Neural progenitor cell (in vitro differentiated cells): Measurements from ENCODE around the gene CEP170B. TPM values are rescaled to one million over a fixed set of nuclear protein-coding genes. Genes with fewer than 3 reads are reported as not detected.
"Not testable (repeated sequence)": the region's sequence is repeated elsewhere in the genome, so short reads cannot be mapped to it uniquely, and the experiment has no call there.

Source experiments
- DNase-seq: peaks from one replicate; pipeline ENCODE4 v3.0.0-alpha.2; 2016; ENCODE audit warnings: low spot score
- H2AFZ ChIP-seq: fragments of 200-600 bp; sonication (generic); replicated peaks from 2 replicates; pipeline ENCODE4 v1.6.1; 2016; ENCODE audit warnings: antibody characterized with exemption
- H3F3A ChIP-seq: fragments of 200-600 bp; sonication (generic); 2 replicates; pipeline ENCODE4 v1.6.1; 2016; ENCODE audit warnings: antibody characterized with exemption, low read depth
- H3K27ac ChIP-seq: fragments of 200-600 bp; sonication (generic); 2 replicates; pipeline ENCODE4 v1.5.1; 2016; ENCODE audit warnings: mild to moderate bottlenecking
- H3K27me3 ChIP-seq: fragments of 200-600 bp; sonication (generic); 2 replicates; pipeline ENCODE4 v1.6.1; 2016; ENCODE audit warnings: mild to moderate bottlenecking, moderate library complexity
- H3K36me3 ChIP-seq: fragments of 200-600 bp; sonication (generic); 2 replicates; pipeline ENCODE4 v1.5.1; 2016
- H3K4me1 ChIP-seq: fragments of 200-600 bp; sonication (generic); 2 replicates; pipeline ENCODE4 v1.6.1; 2016; ENCODE audit warnings: mixed run types
- H3K4me2 ChIP-seq: fragments of 200-600 bp; sonication (generic); 2 replicates; pipeline ENCODE4 v1.6.1; 2016
- H3K4me3 ChIP-seq: fragments of 200-600 bp; sonication (generic); 2 replicates; pipeline ENCODE4 v1.5.1; 2016
- H3K79me2 ChIP-seq: fragments of 200-600 bp; sonication (generic); 2 replicates; pipeline ENCODE4 v1.6.1; 2016; ENCODE audit warnings: low read depth
- H3K9ac ChIP-seq: fragments of 200-600 bp; sonication (generic); 2 replicates; pipeline ENCODE4 v1.6.1; 2016
- H3K9me3 ChIP-seq: fragments of 200-600 bp; sonication (generic); 2 replicates; pipeline ENCODE4 v1.5.1; 2016; ENCODE audit warnings: low read depth
- H4K20me1 ChIP-seq: fragments of 200-600 bp; sonication (generic); 2 replicates; pipeline ENCODE4 v1.6.1; 2016; ENCODE audit warnings: low read depth
- H3K27ac Mint-ChIP-seq: 3 replicates; pipeline ENCODE4 v1.8.0; 2021; ENCODE audit warnings: mixed read lengths
- H3K27me3 Mint-ChIP-seq: 2 replicates; pipeline ENCODE4 v1.8.0; 2022; ENCODE audit warnings: low read depth, mild to moderate bottlenecking, inconsistent platforms, moderate library complexity, mixed read lengths; ENCODE audit not compliant: insufficient read depth
- H3K36me3 Mint-ChIP-seq: 3 replicates; pipeline ENCODE4 v1.8.0; 2021; ENCODE audit warnings: mixed read lengths
- H3K4me1 Mint-ChIP-seq: 3 replicates; pipeline ENCODE4 v1.8.0; 2021; ENCODE audit warnings: mixed read lengths
- H3K4me3 Mint-ChIP-seq: 3 replicates; pipeline ENCODE4 v1.8.0; 2021; ENCODE audit warnings: mild to moderate bottlenecking, moderate library complexity, mixed read lengths
- H3K9me3 Mint-ChIP-seq: 3 replicates; pipeline ENCODE4 v1.8.0; 2020; ENCODE audit warnings: mixed read lengths
- CTCF ChIP-seq: fragments of 200-600 bp; sonication (generic); IDR thresholded peaks from 2 replicates; pipeline ENCODE4 v1.5.1; 2017; ENCODE audit warnings: antibody characterized with exemption, mild to moderate bottlenecking
- EZH2 ChIP-seq: fragments of 200-600 bp; sonication (generic); IDR thresholded peaks from 2 replicates; pipeline ENCODE4 v1.6.1; 2017; ENCODE audit warnings: antibody characterized with exemption, mild to moderate bottlenecking, moderate library complexity
- EZH2phosphoT487 ChIP-seq: fragments of 200-600 bp; sonication (generic); IDR thresholded peaks from 2 replicates; pipeline ENCODE4 v1.6.1; 2017; ENCODE audit warnings: antibody characterized with exemption
- total RNA-seq: library from RNA; depleted of rRNA; stranded (reverse); fragments of >200 nt; gene quantifications from 2 replicates; pipeline ENCODE4 v1.2.3, GENCODE V29; 2015; ENCODE audit warnings: low replicate concordance

Gene CEP170B
- total RNA-seq, 1 donor from 2014 or later: 3.0 TPM

- Histone ChIP-seq H3K9ac (no peak overlapping the region), H3K27ac (no peak overlapping the region), H3K4me2 (no peak overlapping the region), H3F3A (no peaks in the 10 kb centered on the region), H3K9me3 (no peaks in the 10 kb centered on the region), H3K36me3 (no peaks in the 10 kb centered on the region), H2AFZ (no peak overlapping the region), H3K79me2 (no peaks in the 10 kb centered on the region), H4K20me1 (peaks cover 10% of the 10 kb centered on the region), H3K4me1 (peaks cover 3% of the 10 kb centered on the region), H3K4me3 (no peak overlapping the region), H3K27me3 (no peaks in the 10 kb centered on the region)
- TF ChIP-seq EZH2phosphoT487 (no peak), EZH2 (no peak), CTCF (no peak)
- Mint-ChIP-seq H3K36me3 (no peaks in the 10 kb centered on the region), H3K4me1 (peaks cover 3% of the 10 kb centered on the region), H3K27me3 (no peaks in the 10 kb centered on the region), H3K9me3 (no peaks in the 10 kb centered on the region), H3K4me3 (no peak overlapping the region), H3K27ac (no peak overlapping the region)
- DNase-seq: peak; percentile 67
Observed at GRCh38 chr14:104882325-104882973, 17.4 kb downstream of the CEP170B start.

GRCh38 chr14:104882991-104883660 lies 18.1 kb downstream of the CEP170B start:
- Mint-ChIP-seq H3K27me3 (no peaks in the 10 kb centered on the region), H3K4me1 (peaks cover 3% of the 10 kb centered on the region), H3K9me3 (no peaks in the 10 kb centered on the region), H3K36me3 (no peaks in the 10 kb centered on the region), H3K27ac (no peak overlapping the region), H3K4me3 (no peak overlapping the region)
- no peak overlapping the region for H3K4me2 ChIP-seq
- H3K4me3 ChIP-seq: no peak overlapping the region
- no peak for TF ChIP-seq CTCF
- TF ChIP-seq EZH2phosphoT487: no peak
- TF ChIP-seq EZH2: no peak
- H3K4me1 ChIP-seq: peaks cover 3% of the 10 kb centered on the region
- no peaks in the 10 kb centered on the region for H3K27me3 ChIP-seq
- H2AFZ ChIP-seq: no peak overlapping the region
- H4K20me1 ChIP-seq: peaks cover 8% of the 10 kb centered on the region
- no peaks in the 10 kb centered on the region for H3K79me2 ChIP-seq
- H3K9me3 ChIP-seq: no peaks in the 10 kb centered on the region
- H3K9ac ChIP-seq: no peak overlapping the region
- H3F3A ChIP-seq: no peaks in the 10 kb centered on the region
- no peak overlapping the region for H3K27ac ChIP-seq
- no peaks in the 10 kb centered on the region for H3K36me3 ChIP-seq
- DNase-seq: no peak

- peaks cover 3% of the 10 kb centered on the region for H3K4me1 Mint-ChIP-seq
- Histone ChIP-seq H3K9me3 (no peaks in the 10 kb centered on the region), H3K9ac (no peak overlapping the region), H3K4me1 (peaks cover 3% of the 10 kb centered on the region), H3K4me3 (no peak overlapping the region), H3K27ac (no peak overlapping the region), H3K79me2 (no peaks in the 10 kb centered on the region), H3K36me3 (no peaks in the 10 kb centered on the region), H2AFZ (no peak overlapping the region), H3K27me3 (no peaks in the 10 kb centered on the region), H4K20me1 (peaks cover 4% of the 10 kb centered on the region), H3K4me2 (no peak overlapping the region), H3F3A (no peaks in the 10 kb centered on the region)
- TF ChIP-seq EZH2 (no peak), CTCF (no peak), EZH2phosphoT487 (no peak)
- no peaks in the 10 kb centered on the region for H3K36me3 Mint-ChIP-seq
- H3K27ac Mint-ChIP-seq: no peak overlapping the region
- no peaks in the 10 kb centered on the region for H3K9me3 Mint-ChIP-seq
- no peaks in the 10 kb centered on the region for H3K27me3 Mint-ChIP-seq
- no peak overlapping the region for H3K4me3 Mint-ChIP-seq
- DNase-seq: no peak
Observed at GRCh38 chr14:104883681-104884361, 18.8 kb downstream of the CEP170B start.

GRCh38 chr14:104884381-104884780 lies 19.3 kb downstream of the CEP170B start:
- H3K36me3 Mint-ChIP-seq, H3K27ac Mint-ChIP-seq, H2AFZ ChIP-seq, H3K4me1 ChIP-seq, H3K27me3 ChIP-seq, H3K27me3 Mint-ChIP-seq, H3K9me3 Mint-ChIP-seq, H3K4me2 ChIP-seq, H4K20me1 ChIP-seq, H3K27ac ChIP-seq, H3K79me2 ChIP-seq, H3F3A ChIP-seq, H3K9me3 ChIP-seq, H3K4me1 Mint-ChIP-seq, H3K4me3 ChIP-seq, H3K36me3 ChIP-seq, H3K4me3 Mint-ChIP-seq, H3K9ac ChIP-seq, DNase-seq: not testable (repeated sequence)
